Measurements from ENCODE around the gene GMNN. TPM values are rescaled to one million over a fixed set of nuclear protein-coding genes. Genes with fewer than 3 reads are reported as not detected.

GMNN gene
- total RNA-seq, 6 donors from 2014 or later: 6.5 to 10.3 (median 8.9) TPM

GRCh38 chr6:24807584-24807983, 32.8 kb downstream of the GMNN start:
- TF ChIP-seq EP300 (IDR thresholded peaks at IDR 0.05): no peak
- TF ChIP-seq POLR2A (IDR thresholded peaks at IDR 0.05): no peak
- TF ChIP-seq POLR2AphosphoS5 (IDR thresholded peaks at IDR 0.05): no peak
- no peak for TF ChIP-seq CTCF (IDR thresholded peaks at IDR 0.05)
- Histone ChIP-seq H3K4me3 (no peak overlapping the region), H3K9me3 (no peaks in the 10 kb centered on the region), H3K27me3 (no peaks in the 10 kb centered on the region), H3K36me3 (peaks cover 3 to 55% (median 15%) of the 10 kb centered on the region in 4 donors), H3K4me1 (no peaks in the 10 kb centered on the region), H3K27ac (no peak overlapping the region)
- DNase-seq (no peak), ATAC-seq (ENCODE audit: low FRiP score in 2 of 2) (no peak)
- 91 to 97% methylated on average over 3 of the region's 3 CpGs for WGBS, 2 donors

GRCh38 chr6:24809728-24810127, 35.0 kb downstream of the GMNN start:
- ATAC-seq (ENCODE audit: low FRiP score in 2 of 2) (no peak), DNase-seq (no peak)
- Histone ChIP-seq H3K4me3 (no peak overlapping the region), H3K27ac (no peak overlapping the region), H3K36me3 (peaks cover 3 to 51% (median 15%) of the 10 kb centered on the region in 4 donors), H3K4me1 (no peaks in the 10 kb centered on the region), H3K27me3 (no peaks in the 10 kb centered on the region), H3K9me3 (no peaks in the 10 kb centered on the region)
- WGBS, 2 donors: 89 to 91% methylated on average over 3 of the region's 3 CpGs
- no peak for TF ChIP-seq EP300 (IDR thresholded peaks at IDR 0.05)
- TF ChIP-seq POLR2AphosphoS5 (IDR thresholded peaks at IDR 0.05): no peak
- TF ChIP-seq CTCF (IDR thresholded peaks at IDR 0.05): no peak
- no peak for TF ChIP-seq POLR2A (IDR thresholded peaks at IDR 0.05)

- ATAC-seq (ENCODE audit: low FRiP score in 2 of 2): no peak
- no peak for TF ChIP-seq EP300 (IDR thresholded peaks at IDR 0.05)
- no peak for TF ChIP-seq POLR2A (IDR thresholded peaks at IDR 0.05)
- no peak for TF ChIP-seq CTCF (IDR thresholded peaks at IDR 0.05)
- TF ChIP-seq POLR2AphosphoS5 (IDR thresholded peaks at IDR 0.05): no peak
- Histone ChIP-seq H3K4me1 (no peaks in the 10 kb centered on the region), H3K36me3 (peaks cover 0 to 14% (median 0%) of the 10 kb centered on the region in 4 donors), H3K4me3 (no peak overlapping the region), H3K27me3 (no peaks in the 10 kb centered on the region), H3K9me3 (no peaks in the 10 kb centered on the region), H3K27ac (no peak overlapping the region)
- no peak for DNase-seq
- 94 to 95% methylated on average over 2 of the region's 2 CpGs for WGBS, 2 donors
Observed at GRCh38 chr6:24818346-24818745, 43.6 kb downstream of the GMNN start.

DNA sequence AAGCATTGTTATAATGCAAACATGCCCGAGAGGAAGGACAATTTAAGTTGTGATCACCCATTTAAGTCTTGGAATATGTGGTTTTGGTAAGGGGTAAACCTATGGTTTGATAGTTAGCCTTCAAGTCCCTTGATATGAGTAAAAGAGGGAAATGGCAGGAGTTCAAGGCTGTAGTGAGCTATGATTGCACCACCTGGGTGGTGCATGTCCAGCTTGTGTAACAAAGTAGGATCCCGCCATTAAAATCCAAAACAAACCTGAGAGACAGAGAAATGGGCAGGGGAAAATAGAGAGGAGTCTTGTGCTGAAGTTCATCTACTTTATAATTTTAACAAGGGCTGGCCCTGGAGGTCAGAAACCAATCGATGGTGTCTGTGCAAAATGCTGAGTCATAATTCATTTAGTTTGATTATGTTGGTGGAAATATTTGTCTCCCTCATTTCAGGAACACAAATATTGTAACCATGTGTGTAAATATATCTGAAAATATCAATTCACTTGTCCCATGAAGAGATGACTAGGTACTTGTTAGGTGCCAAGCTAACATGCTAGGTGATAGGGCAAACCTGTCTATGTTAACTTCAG, 47.2 kb downstream of the GMNN start:
- no peak overlapping the region for H3K4me3 ChIP-seq
- no peak overlapping the region for H3K27ac ChIP-seq
- H3K36me3 ChIP-seq: peaks cover 0 to 36% (median 8%) of the 10 kb centered on the region in 4 donors
- no peak for ATAC-seq (ENCODE audit: low FRiP score in 2 of 2)
- WGBS, 2 donors: 94 to 96% methylated on average over 3 of the region's 3 CpGs
- no peaks in the 10 kb centered on the region for H3K4me1 ChIP-seq
- no peak for DNase-seq
- no peaks in the 10 kb centered on the region for H3K27me3 ChIP-seq
- no peak for TF ChIP-seq POLR2AphosphoS5 (IDR thresholded peaks at IDR 0.05)
- TF ChIP-seq CTCF (IDR thresholded peaks at IDR 0.05): no peak
- no peak for TF ChIP-seq EP300 (IDR thresholded peaks at IDR 0.05)
- no peak for TF ChIP-seq POLR2A (IDR thresholded peaks at IDR 0.05)
- no peaks in the 10 kb centered on the region for H3K9me3 ChIP-seq

DNA sequence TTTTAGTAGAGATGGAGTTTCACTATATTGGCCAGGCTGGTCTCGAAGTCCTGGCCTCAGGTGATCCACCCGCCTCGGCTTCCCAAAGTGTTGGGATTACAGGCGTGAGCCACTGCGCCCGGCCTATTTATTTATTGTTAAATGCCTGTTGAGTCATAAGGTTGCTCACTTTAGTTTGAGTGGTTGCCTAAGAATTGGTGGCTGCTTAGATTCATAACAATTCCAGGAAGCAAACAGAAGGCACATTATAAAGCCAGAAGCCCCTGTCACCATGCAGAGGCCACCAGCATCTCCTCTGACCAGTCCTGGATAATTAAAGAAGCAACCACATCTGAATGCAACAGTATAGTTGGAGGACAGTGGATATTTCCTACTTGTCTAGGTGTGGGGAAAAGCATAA, 48.0 kb downstream of the GMNN start:
- TF ChIP-seq EP300 (IDR thresholded peaks at IDR 0.05) (no peak), POLR2A (IDR thresholded peaks at IDR 0.05) (no peak), CTCF (IDR thresholded peaks at IDR 0.05) (no peak), POLR2AphosphoS5 (IDR thresholded peaks at IDR 0.05) (no peak)
- no peaks in the 10 kb centered on the region for H3K9me3 ChIP-seq
- WGBS, 2 donors: 95 to 98% methylated on average over 6 of the region's 6 CpGs

More for the DNA sequence above, 48.0 kb downstream of the GMNN start:
- H3K36me3 ChIP-seq: peaks cover 4 to 43% (median 11%) of the 10 kb centered on the region in 4 donors
- H3K4me1 ChIP-seq: no peaks in the 10 kb centered on the region
- ATAC-seq (ENCODE audit: low FRiP score in 2 of 2) (no peak), DNase-seq (no peak)
- no peak overlapping the region for H3K27ac ChIP-seq
- no peak overlapping the region for H3K4me3 ChIP-seq
- no peaks in the 10 kb centered on the region for H3K27me3 ChIP-seq

All from upper lobe of left lung (tissue), 6 donors.